Measurements from ENCODE around the gene TAF4.

Gene TAF4

GRCh38 chr20:62044631-62045030, 21.1 kb downstream of the TAF4 start:
- no peak for DNase-seq (ENCODE audit: low read depth)

DNA sequence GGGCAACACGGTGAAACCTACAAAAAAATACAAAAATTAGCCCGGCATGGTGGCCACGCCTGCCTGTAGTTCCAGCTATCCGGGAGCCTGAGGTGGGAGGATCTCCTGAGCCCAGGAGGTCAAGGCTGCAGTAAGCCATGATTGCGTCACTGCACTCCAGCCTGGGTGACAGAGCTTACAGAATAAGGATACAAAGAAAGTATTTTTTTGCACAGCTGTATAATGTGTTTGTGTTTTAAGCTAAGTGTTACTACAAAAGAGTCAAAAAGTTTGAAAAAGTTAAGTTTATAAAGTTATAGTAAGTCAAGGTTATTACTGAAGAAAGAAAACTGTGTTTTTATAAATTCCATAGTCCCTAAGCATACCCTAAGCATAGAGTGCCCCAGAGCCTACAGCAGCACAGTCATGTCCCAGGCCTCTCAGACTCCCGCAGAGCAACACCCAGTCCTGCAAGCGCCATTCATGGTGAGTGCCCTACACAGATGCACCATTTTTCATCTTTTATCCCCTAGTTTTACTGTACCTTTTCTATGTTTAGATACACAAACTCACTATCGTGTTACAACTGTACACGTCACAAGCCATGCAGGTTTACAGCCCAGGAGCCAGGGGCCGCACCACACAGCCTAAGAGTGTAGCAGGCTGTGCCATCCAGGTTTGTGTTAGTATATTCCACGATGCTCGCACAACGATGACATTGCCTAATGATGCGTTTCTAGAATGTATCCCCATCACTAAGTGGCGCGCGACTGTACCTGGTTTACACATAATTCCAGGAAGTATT, 22.4 kb downstream of the TAF4 start:
- DNase-seq (ENCODE audit: low read depth), result peak; percentile 24

- DNase-seq (ENCODE audit: low read depth), result no peak
Measured at GRCh38 chr20:62042025-62042820, 23.5 kb downstream of the TAF4 start.

DNA sequence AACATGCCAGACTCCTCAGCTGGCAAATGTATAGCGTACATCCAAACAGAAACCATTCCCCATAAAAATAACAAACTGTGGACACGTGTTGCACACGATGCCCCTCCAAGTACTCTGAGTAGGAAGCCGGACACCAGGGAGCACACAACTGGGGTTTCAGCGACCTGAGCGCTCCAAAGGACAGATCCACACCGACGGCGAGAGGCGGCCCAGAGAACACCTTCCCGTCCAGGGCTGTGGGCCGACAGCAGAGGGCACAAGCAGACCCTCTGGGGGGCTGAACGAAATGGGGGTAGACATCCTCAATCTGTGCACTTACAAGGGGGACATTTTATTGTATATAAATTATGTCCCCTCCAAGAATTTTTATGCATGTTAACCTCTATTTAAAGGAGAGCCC, 24.7 kb downstream of the TAF4 start:
- no peak for DNase-seq (ENCODE audit: low read depth)

- DNase-seq (ENCODE audit: low read depth), result no peak
Measured at GRCh38 chr20:62040381-62040922, 25.2 kb downstream of the TAF4 start.

DNA sequence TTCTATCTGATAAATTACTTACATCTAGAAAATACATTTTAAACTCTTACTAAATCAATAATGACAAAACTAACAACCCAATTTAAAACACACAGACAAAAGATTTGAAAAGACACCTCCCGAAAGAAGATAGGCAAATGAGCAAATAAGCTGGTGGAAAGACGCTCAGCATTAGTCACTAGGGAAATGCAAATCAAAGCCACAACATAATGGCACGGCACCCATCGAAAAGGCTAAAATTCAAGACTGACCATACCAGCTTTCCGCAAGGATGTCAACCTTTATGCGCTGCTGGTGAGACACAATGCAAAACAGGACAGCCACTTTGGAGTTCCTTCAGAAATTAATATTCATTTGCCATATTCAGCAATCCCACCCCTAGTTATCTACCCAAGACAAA, 25.9 kb downstream of the TAF4 start:
- DNase-seq (ENCODE audit: low read depth), result no peak

DNA sequence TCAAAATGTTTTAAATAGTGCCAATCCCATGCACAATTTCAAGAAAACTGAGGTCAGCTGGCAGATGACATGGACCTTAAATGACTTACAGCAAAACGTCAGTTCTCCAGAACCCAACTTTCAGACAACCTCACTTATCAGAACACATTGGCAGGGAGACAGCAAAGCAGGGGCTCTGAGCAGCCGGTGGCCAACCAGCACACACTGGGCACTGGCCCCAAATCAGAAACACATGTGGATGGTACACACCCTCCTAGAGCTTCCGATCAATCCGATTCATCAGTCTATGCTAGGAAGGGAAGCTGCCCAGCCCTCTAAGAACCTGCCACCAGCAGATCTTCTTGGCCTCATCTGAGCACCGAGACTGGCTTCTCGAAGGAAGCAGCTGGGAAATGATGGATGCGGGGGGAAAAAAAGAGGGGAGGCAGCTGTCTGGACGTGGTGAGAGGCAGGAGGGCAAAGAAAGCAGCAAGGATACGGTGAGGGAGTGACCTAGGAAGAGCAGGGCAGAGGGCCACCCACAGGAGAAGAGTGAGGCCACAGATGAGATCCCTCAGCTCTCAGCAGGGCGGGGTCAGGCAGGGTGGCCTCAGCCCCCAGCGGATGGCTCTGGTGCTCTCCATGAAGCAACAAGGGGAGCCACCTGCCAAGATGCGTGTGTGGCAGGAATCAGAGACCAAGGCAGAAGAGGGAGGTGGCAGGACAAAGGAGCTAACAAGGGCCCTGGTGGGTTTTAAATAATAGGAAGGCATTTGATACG, 32.9 kb downstream of the TAF4 start:
- DNase-seq (ENCODE audit: low read depth), result peak; percentile 43

DNA sequence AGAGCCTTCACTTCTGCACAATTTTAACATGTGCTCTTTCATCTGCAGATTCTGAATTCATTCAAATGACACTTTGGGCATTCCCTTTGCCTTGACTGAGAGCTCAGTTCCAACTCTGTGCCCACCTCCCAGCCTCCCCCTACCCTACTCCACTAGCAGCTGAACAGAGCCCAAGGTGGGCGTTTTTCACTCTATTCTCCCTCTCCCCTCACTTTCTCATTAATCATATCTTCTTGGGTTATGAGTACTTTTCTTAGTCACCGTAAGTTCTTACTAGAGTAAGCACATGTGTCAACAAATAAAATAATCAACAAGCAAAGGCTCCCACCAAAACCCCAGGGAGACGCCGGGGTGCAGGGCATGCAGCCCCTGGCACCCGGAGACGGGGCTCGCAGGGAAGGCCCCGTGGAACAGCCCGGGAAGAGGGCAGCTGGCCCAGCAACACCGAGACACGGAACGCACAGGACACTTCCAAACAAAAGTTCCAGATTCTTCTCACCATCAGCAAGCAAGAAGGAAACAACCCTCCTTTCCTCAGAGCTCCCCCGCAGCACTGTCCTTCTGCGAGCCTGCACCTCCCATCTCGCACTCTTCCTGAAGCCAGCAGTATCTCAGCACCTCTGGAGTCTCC, 34.1 kb downstream of the TAF4 start:
- DNase-seq (ENCODE audit: low read depth), result no peak

- no peak for DNase-seq (ENCODE audit: low read depth)
Measured at GRCh38 chr20:62030834-62031434, 34.7 kb downstream of the TAF4 start.

DNA sequence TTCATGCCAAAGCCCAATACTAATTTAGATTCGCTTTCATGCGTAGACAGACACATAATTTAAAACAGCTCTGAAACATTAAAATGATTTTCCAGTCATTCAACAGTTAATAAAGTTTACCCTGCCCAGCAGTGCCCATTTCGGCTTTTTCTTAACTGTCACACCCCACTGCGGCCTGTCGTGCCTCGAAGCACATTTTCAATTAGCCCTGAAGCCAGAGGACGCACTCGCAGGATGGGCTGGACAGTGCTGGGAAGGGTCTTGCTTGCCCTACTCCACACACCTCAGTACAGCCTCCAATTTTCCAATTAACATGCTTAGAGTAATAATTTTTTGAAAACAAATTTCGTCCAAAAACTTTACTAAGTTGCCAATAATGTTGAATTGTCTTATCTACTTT, 35.3 kb downstream of the TAF4 start:
- no peak for DNase-seq (ENCODE audit: low read depth)

GRCh38 chr20:62029949-62030348, 35.7 kb downstream of the TAF4 start:
- DNase-seq (ENCODE audit: low read depth), result no peak

GRCh38 chr20:62029296-62029695, 36.4 kb downstream of the TAF4 start:
- DNase-seq (ENCODE audit: low read depth), result no peak

- DNase-seq (ENCODE audit: low read depth), result no peak
Measured at GRCh38 chr20:62028384-62028783, 37.3 kb downstream of the TAF4 start.

DNA sequence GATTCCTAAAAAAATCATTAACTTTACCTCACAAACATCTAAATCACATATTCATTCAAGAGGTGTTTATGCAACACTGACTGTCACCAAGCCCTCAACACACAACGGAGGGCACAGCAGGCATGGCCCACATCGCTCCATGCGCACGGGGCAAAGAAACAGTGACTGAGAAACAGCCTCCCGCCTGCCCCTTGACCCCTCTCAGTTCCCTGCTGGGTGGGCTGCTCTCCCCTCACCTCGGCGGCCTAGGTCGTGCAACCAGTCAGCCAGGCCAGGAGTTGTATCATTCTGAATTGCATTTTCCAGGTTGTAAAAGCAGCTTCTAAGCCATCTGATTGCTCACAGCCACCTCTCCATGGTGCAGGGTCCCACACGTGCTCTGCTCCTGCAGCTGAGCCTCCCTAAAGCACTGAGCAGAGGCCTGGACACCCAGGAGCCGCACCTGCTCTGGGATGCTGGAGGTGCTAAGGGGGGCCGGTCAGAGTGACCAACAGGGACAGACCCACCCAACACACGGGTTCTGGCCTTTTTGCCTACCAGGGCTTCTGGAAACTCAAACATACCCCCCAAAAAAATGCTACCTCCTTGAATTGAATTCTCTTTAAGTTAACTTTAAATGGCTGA, 37.9 kb downstream of the TAF4 start:
- DNase-seq (ENCODE audit: low read depth), result no peak

- DNase-seq (ENCODE audit: low read depth), result no peak
Measured at GRCh38 chr20:62027116-62027515, 38.6 kb downstream of the TAF4 start.

- DNase-seq (ENCODE audit: low read depth), result no peak
Measured at GRCh38 chr20:62026564-62026856, 39.2 kb downstream of the TAF4 start.

- DNase-seq (ENCODE audit: low read depth), result peak; percentile 56
Measured at GRCh38 chr20:62025832-62026563, 39.7 kb downstream of the TAF4 start.

DNA sequence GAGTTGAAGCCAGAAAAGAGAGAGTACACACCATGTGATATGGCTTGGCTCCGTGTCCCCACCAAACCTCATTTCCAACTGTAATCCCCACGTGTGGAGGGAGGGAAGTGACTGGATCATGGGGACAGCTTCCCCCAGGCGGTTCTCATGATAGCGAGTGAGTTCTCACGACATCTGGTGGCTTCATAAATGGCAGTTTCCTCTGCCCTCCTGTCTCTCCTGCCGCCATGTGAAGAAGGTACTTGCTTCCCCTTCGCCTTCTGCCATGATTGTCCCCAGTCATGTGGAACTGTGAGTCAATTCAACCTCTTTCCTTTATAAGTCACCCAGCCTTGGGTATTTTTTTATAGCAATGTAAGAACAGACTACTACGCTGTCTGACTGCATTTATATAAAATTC, 40.3 kb downstream of the TAF4 start:
- no peak for DNase-seq (ENCODE audit: low read depth)

GRCh38 chr20:62023935-62024334, 41.7 kb downstream of the TAF4 start:
- no peak for DNase-seq (ENCODE audit: low read depth)

DNA sequence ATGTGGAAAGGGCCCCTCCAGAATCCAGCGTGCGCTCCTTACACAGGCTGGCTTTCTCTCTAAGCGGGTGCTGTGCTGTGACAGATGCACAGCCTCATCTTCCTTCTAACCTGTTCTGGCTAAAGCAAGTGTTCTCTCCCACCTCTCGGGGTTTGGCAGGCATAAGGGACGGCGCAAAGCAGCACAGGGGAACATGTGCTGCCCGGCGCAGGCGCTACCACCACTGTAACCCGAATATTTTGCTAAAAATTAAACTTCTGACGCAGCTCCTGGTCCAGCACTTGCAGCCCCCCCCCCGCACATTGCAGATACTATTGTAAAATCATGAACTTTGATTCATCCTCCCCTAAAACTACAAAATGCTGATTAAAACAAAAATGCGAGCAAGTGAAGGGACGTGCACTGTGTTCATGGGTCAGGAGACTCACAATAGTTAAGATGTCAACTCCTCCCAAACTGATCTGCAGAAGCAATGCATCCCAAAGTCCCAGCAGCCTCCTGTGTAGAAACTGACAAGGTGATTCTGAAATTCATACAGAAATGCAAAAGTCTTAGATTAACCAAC, 43.0 kb downstream of the TAF4 start:
- DNase-seq (ENCODE audit: low read depth), result no peak
